K562 (cell line): ENCODE measurements around the gene EML1.

Experiments
- ELF4 ChIP-seq: fragments of 450-650 bp; formaldehyde crosslinking; IDR thresholded peaks from 2 replicates; pipeline ENCODE4 v1.4.0; 2022; ENCODE audit warnings: missing genetic modification characterization
- FOXA3 ChIP-seq, 2 experiments: fragments of 450-650 bp in 1 of 2; sonication (generic) in 1 of 2; formaldehyde crosslinking; IDR thresholded peaks in 1 of 2; conservative IDR thresholded peaks in 1 of 2; 2 replicates each; pipeline versions ENCODE4 v1.4.0 to v1.8.0; 2020 to 2022; ENCODE audit warnings: mild to moderate bottlenecking in 2 of 2, missing genetic modification reagents in 1 of 2
- SETDB1 ChIP-seq: IDR thresholded peaks from one replicate; pipeline ENCODE4 v1.6.1; 2012; ENCODE audit warnings: low read length, control low read depth, inconsistent platforms
- SP2 ChIP-seq: IDR thresholded peaks from 2 replicates; pipeline ENCODE4 v1.6.1; 2011; ENCODE audit warnings: mild to moderate bottlenecking, low read depth, low read length, moderate library complexity; ENCODE audit not compliant: poor library complexity, severe bottlenecking; ENCODE audit errors: extremely low read depth
- TF ChIP-seq, protein P1 (sequence below): fragments of 250-450 bp; sonication (Bioruptor Pico); IDR thresholded peaks from 2 replicates; pipeline ENCODE4 v1.8.0; 2021; ENCODE audit warnings: mild to moderate bottlenecking, moderate library complexity

DNA sequence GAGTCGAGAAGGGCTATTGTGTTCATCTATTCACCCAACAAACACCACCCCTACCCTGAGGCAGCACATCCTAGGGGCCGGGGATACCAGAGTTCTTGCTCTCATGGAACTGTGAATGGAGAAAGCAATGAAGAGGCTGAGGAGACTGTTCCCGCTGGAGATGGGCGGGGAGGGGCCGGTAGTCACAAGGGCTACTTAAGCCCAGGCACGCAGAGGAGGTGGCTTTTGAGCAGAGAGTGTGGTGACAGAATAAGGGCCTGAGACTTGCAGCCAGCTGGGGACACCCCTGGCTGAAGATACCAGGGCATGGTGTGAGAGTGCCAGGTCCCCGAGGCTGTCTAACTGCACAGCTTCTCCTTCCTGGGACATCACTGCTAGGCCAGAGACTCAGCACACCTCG lies 157.9 kb downstream of the EML1 start:
- TF ChIP-seq FOXA3 (CRISPR knock-in tag; conservative IDR thresholded peaks at IDR 0.05 in 1 of 2, IDR thresholded peaks at IDR 0.05 in 1 of 2) (no peak), ELF4 (no peak), SP2 (no peak), SETDB1 (no peak)
- TF ChIP-seq, protein P1, sequence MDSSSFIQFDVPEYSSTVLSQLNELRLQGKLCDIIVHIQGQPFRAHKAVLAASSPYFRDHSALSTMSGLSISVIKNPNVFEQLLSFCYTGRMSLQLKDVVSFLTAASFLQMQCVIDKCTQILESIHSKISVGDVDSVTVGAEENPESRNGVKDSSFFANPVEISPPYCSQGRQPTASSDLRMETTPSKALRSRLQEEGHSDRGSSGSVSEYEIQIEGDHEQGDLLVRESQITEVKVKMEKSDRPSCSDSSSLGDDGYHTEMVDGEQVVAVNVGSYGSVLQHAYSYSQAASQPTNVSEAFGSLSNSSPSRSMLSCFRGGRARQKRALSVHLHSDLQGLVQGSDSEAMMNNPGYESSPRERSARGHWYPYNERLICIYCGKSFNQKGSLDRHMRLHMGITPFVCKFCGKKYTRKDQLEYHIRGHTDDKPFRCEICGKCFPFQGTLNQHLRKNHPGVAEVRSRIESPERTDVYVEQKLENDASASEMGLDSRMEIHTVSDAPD (CRISPR knock-in tag): no peak
